Stomach (tissue), 4 donors: ENCODE data around the gene FAM20C.

Source experiments
- CTCF ChIP-seq, 7 experiments: fragments of 450-650 bp in 4 of 7; fragments of 200-600 bp in 3 of 7; sonication (generic) in 3 of 7; IDR thresholded peaks; one replicate each; pipeline ENCODE4 v1.5.1; 2016 to 2019; ENCODE audit warnings: antibody characterized with exemption in 7 of 7, control low read depth in 2 of 7, mild to moderate bottlenecking in 1 of 7
- EP300 ChIP-seq: sonication (generic); formaldehyde crosslinking; IDR thresholded peaks from one replicate; pipeline ENCODE4 v1.6.1; 2017; ENCODE audit warnings: antibody characterized with exemption
- POLR2A ChIP-seq, 4 donors: fragments of 450-650 bp; IDR thresholded peaks; one replicate each; pipeline ENCODE4 v1.6.1; 2016; ENCODE audit warnings: antibody characterized with exemption in 4 of 4, control low read depth in 2 of 4, mild to moderate bottlenecking in 1 of 4, moderate library complexity in 1 of 4

- TF ChIP-seq CTCF (IDR thresholded peaks at IDR 0.05) (no peak), POLR2A (IDR thresholded peaks at IDR 0.05) (no peak), EP300 (no peak)
Measured at GRCh38 chr7:219581-220150, 27.3 kb downstream of the FAM20C start.
